ENCODE measurements around the gene TRIM5.

Gene TRIM5

GRCh38 chr11:5690736-5691135 is 5.9 kb upstream of the TRIM5 start:
- TF ChIP-seq CTCF (IDR thresholded peaks at IDR 0.05; ENCODE audit: insufficient read depth, low read length, poor library complexity, severe bottlenecking), result no peak
- DNase-seq (ENCODE audit: extremely low read depth, insufficient read length), result no peak
- Histone ChIP-seq H3K27me3 (replicated peaks; ENCODE audit: control insufficient read depth, insufficient read depth, low read length) (no peaks in the 10 kb centered on the region), H3K4me3 (replicated peaks; ENCODE audit: low read depth, low read length) (peak overlapping the region; percentile 64), H3K36me3 (ENCODE audit: control insufficient read depth, insufficient read depth, low read length) (peaks cover under 1% of the 10 kb centered on the region)

GRCh38 chr11:5690216-5690615 is 5.3 kb upstream of the TRIM5 start:
- H3K36me3 ChIP-seq (ENCODE audit: control insufficient read depth, insufficient read depth, low read length), result no peaks in the 10 kb centered on the region; the same call in 1 of the 2 replicates
- H3K4me3 ChIP-seq (replicated peaks; ENCODE audit: low read depth, low read length), result peak overlapping the region; percentile 64
- no peak for TF ChIP-seq CTCF (IDR thresholded peaks at IDR 0.05; ENCODE audit: insufficient read depth, low read length, poor library complexity, severe bottlenecking)
- no peak for DNase-seq (ENCODE audit: extremely low read depth, insufficient read length)
- no peaks in the 10 kb centered on the region for H3K27me3 ChIP-seq (replicated peaks; ENCODE audit: control insufficient read depth, insufficient read depth, low read length)

- peak; percentile 71 for DNase-seq (ENCODE audit: extremely low read depth, insufficient read length)
- Histone ChIP-seq H3K36me3 (ENCODE audit: control insufficient read depth, insufficient read depth, low read length) (no peaks in the 10 kb centered on the region; the same call in 1 of the 2 replicates), H3K4me3 (replicated peaks; ENCODE audit: low read depth, low read length) (peak within 1 kb of the TSS; percentile 64), H3K27me3 (replicated peaks; ENCODE audit: control insufficient read depth, insufficient read depth, low read length) (no peaks in the 10 kb centered on the region)
- TF ChIP-seq CTCF (IDR thresholded peaks at IDR 0.05; ENCODE audit: insufficient read depth, low read length, poor library complexity, severe bottlenecking), result no peak
Measured at GRCh38 chr11:5689551-5689983, 4.7 kb upstream of the TRIM5 start, which contains the start of gene TRIM22. Gene TRIM22 (plus strand): TSS chr11:5689790. CDS start chr11:5696233, 6,443 bp downstream.

GRCh38 chr11:5688482-5688881 is 3.6 kb upstream of the TRIM5 start:
- Histone ChIP-seq H3K4me3 (replicated peaks; ENCODE audit: low read depth, low read length) (no peak overlapping the region), H3K36me3 (ENCODE audit: control insufficient read depth, insufficient read depth, low read length) (no peaks in the 10 kb centered on the region; the same call in 1 of the 2 replicates), H3K27me3 (replicated peaks; ENCODE audit: control insufficient read depth, insufficient read depth, low read length) (no peaks in the 10 kb centered on the region)
- TF ChIP-seq CTCF (IDR thresholded peaks at IDR 0.05; ENCODE audit: insufficient read depth, low read length, poor library complexity, severe bottlenecking), result no peak
- no peak for DNase-seq (ENCODE audit: extremely low read depth, insufficient read length)

GRCh38 chr11:5686426-5686825 is 1.6 kb upstream of the TRIM5 start:
- no peaks in the 10 kb centered on the region for H3K27me3 ChIP-seq (replicated peaks; ENCODE audit: control insufficient read depth, insufficient read depth, low read length)
- DNase-seq (ENCODE audit: extremely low read depth, insufficient read length), result no peak
- no peak overlapping the region for H3K4me3 ChIP-seq (replicated peaks; ENCODE audit: low read depth, low read length)
- no peak for TF ChIP-seq CTCF (IDR thresholded peaks at IDR 0.05; ENCODE audit: insufficient read depth, low read length, poor library complexity, severe bottlenecking)
- no peaks in the 10 kb centered on the region for H3K36me3 ChIP-seq (ENCODE audit: control insufficient read depth, insufficient read depth, low read length)

All from GM06990 (cell line).